NCI-H2107 treated with DMSO at 0.1 percent for 48 hours (cell line): ENCODE results near the gene ATAD3A.
A peak's percentile ranks its signal among the peaks of the same experiment; 100 is the strongest.
"Not testable (repeated sequence)": the region's sequence is repeated elsewhere in the genome, so short reads cannot be mapped to it uniquely, and the experiment has no call there.

Experiments used
- DNase-seq: peaks from one replicate; lab custom pipeline; 2025; ENCODE audit not compliant: unreplicated experiment; lab: John Stamatoyannopoulos, UW

The ATAD3A gene

GRCh38 chr1:1511533-1512285 lies at the start of gene ATAD3A:
ATAD3A (plus strand) TSS chr1:1512162; CDS start chr1:1512269, 107 bp downstream.
- peak; percentile 22 for DNase-seq

GRCh38 chr1:1462318-1462966 lies 49.5 kb upstream of the ATAD3A start:
- DNase-seq: no peak

GRCh38 chr1:1463312-1463711 lies 48.6 kb upstream of the ATAD3A start:
- DNase-seq: no peak

GRCh38 chr1:1468196-1468985 lies 43.6 kb upstream of the ATAD3A start:
- not testable (repeated sequence) for DNase-seq

- DNase-seq: no peak
Observed at GRCh38 chr1:1470626-1471388, 41.2 kb upstream of the ATAD3A start.

- peak; percentile 20 for DNase-seq
Observed at GRCh38 chr1:1471389-1472052, 40.4 kb upstream of the ATAD3A start, which contains the start of gene ATAD3B. ATAD3B (plus strand) TSS chr1:1471765; CDS start chr1:1471885, 120 bp downstream.

GRCh38 chr1:1472053-1472876 lies 39.7 kb upstream of the ATAD3A start:
- not testable (repeated sequence) for DNase-seq

GRCh38 chr1:1476011-1476410 lies 36.0 kb upstream of the ATAD3A start:
- not testable (repeated sequence) for DNase-seq

- DNase-seq: no peak
Observed at GRCh38 chr1:1477206-1477605, 34.8 kb upstream of the ATAD3A start.

- no peak for DNase-seq
Observed at GRCh38 chr1:1479547-1480487, 32.1 kb upstream of the ATAD3A start.

- DNase-seq: not testable (repeated sequence)
Observed at GRCh38 chr1:1480488-1480867, 31.5 kb upstream of the ATAD3A start.

GRCh38 chr1:1481811-1482210 lies 30.2 kb upstream of the ATAD3A start:
- not testable (repeated sequence) for DNase-seq

- DNase-seq: no peak
Observed at GRCh38 chr1:1482856-1483255, 29.1 kb upstream of the ATAD3A start.

GRCh38 chr1:1483714-1484113 lies 28.2 kb upstream of the ATAD3A start:
- no peak for DNase-seq

- DNase-seq: not testable (repeated sequence)
Observed at GRCh38 chr1:1484976-1485750, 26.8 kb upstream of the ATAD3A start.

GRCh38 chr1:1485755-1486317 lies 26.1 kb upstream of the ATAD3A start:
- DNase-seq: not testable (repeated sequence)

GRCh38 chr1:1487701-1488100 lies 24.3 kb upstream of the ATAD3A start:
- no peak for DNase-seq
